Lower lobe of right lung (tissue), 2 donors: Measurements from ENCODE around the gene THSD4. TPM values are rescaled to one million over a fixed set of nuclear protein-coding genes. Genes with fewer than 3 reads are reported as not detected.

Experiments
- ATAC-seq, 2 donors: fragments of 200-7000 bp; cut with Tn5 transposase; one replicate each; pipeline ENCODE4 v1.9.1; 2020 to 2022; ENCODE audit warnings: mild to moderate bottlenecking in 2 of 2, moderate library complexity in 2 of 2
- DNase-seq: peaks from one replicate; pipeline ENCODE4 v3.0.0-alpha.2; 2020
- H3K27ac ChIP-seq: fragments of 200-600 bp; one replicate; pipeline ENCODE4 v1.8.0; 2022
- H3K27me3 ChIP-seq: fragments of 200-600 bp; one replicate; pipeline ENCODE4 v1.8.0; 2022; ENCODE audit warnings: low read depth
- H3K36me3 ChIP-seq: fragments of 200-600 bp; one replicate; pipeline ENCODE4 v1.8.0; 2022; ENCODE audit warnings: mild to moderate bottlenecking
- H3K4me1 ChIP-seq: fragments of 200-600 bp; one replicate; pipeline ENCODE4 v1.8.0; 2022
- H3K4me3 ChIP-seq: fragments of 200-600 bp; one replicate; pipeline ENCODE4 v1.8.0; 2022; ENCODE audit warnings: mild to moderate bottlenecking
- H3K9me3 ChIP-seq: fragments of 200-600 bp; one replicate; pipeline ENCODE4 v1.8.0; 2022
- intact Hi-C: fragments of 100-400 bp; cut with DNase I; formaldehyde crosslinking; loops from one replicate; pipeline ENCODE4 v1.11.0; 2022
- total RNA-seq: library from RNA; stranded (reverse); fragmentation: NEBNext Ultra II Directional; extraction: Animal tissue kit (Norgen Biotek cat#: 25700); gene quantifications from one replicate; pipeline ENCODE4 v1.2.1, GENCODE V29; 2021
- TF ChIP-seq, protein P1 (sequence below): fragments of 200-600 bp; IDR thresholded peaks from one replicate; pipeline ENCODE4 v1.8.0; 2022; ENCODE audit warnings: antibody characterized with exemption, mild to moderate bottlenecking
- donor health status: DM: no; HTN: yes; CAD: no; lungs with severe emphysema.

Gene THSD4
- total RNA-seq, 1 donor from 2014 or later, result 18.2 TPM

DNA sequence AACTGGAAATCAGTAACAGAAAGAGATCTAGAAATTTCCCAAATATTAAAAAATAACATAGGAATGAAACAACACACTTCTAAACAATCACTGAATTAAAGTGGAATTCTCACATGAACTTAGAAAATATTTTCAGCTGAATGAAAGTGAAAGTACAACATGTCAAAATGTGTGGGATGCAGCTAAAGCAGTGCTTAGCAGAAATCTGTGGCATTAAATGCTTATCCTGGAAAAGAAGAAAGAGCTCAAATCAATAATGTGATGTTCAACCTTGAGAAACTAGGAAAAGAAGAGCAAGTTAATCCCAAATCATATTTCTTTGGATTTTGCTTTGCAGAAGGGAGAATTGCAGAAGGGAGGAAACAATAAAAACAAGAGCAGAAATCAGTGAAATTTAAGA, 596.9 kb downstream of the THSD4 start:
- intact Hi-C loops, result no loop called here
- TF ChIP-seq, protein P1, sequence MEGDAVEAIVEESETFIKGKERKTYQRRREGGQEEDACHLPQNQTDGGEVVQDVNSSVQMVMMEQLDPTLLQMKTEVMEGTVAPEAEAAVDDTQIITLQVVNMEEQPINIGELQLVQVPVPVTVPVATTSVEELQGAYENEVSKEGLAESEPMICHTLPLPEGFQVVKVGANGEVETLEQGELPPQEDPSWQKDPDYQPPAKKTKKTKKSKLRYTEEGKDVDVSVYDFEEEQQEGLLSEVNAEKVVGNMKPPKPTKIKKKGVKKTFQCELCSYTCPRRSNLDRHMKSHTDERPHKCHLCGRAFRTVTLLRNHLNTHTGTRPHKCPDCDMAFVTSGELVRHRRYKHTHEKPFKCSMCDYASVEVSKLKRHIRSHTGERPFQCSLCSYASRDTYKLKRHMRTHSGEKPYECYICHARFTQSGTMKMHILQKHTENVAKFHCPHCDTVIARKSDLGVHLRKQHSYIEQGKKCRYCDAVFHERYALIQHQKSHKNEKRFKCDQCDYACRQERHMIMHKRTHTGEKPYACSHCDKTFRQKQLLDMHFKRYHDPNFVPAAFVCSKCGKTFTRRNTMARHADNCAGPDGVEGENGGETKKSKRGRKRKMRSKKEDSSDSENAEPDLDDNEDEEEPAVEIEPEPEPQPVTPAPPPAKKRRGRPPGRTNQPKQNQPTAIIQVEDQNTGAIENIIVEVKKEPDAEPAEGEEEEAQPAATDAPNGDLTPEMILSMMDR, result no peak

DNA sequence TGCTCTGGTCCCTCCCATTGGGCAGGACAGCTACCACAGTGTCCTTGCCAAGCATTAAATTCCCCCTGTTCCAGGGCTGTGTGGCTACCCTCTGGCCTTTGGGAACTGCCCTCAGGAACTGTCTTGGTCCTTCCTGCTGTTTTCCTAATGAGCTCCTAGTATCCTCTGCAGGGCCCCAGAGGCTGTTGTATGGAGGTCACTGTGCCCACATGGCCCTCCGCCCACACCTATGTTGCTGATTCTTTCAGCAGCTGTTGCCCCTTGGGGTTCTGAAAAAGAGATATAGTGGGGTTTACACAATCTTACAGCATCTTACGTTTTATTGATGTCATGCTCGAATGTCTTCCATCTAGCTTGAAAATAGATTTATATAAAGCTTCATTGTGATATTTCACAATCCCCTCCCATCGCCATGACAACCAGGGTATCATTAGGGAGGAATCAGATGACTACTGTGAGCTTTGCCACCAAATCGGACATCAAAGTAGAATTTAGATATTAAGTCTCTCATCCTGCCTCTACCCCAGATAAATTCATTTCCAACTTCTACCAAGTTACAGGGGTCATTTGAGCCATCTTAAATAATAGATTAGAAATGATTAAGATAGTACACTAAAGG, 598.0 kb downstream of the THSD4 start:
- no peak overlapping the region for H3K27ac ChIP-seq
- ATAC-seq (no peak), DNase-seq (no peak)
- H3K4me3 ChIP-seq, result no peak overlapping the region
- H3K36me3 ChIP-seq, result no peaks in the 10 kb centered on the region
- intact Hi-C loops, result no loop called here
- H3K27me3 ChIP-seq, result no peaks in the 10 kb centered on the region
- peaks cover 7% of the 10 kb centered on the region for H3K4me1 ChIP-seq
- H3K9me3 ChIP-seq, result no peaks in the 10 kb centered on the region
- TF ChIP-seq, protein P1, result no peak

More for the DNA sequence above, 596.9 kb downstream of the THSD4 start:
- Histone ChIP-seq H3K4me1 (peaks cover 11% of the 10 kb centered on the region), H3K4me3 (no peak overlapping the region), H3K27me3 (no peaks in the 10 kb centered on the region), H3K9me3 (no peaks in the 10 kb centered on the region), H3K36me3 (no peaks in the 10 kb centered on the region), H3K27ac (no peak overlapping the region)
- no peak for ATAC-seq
- no peak for DNase-seq

DNA sequence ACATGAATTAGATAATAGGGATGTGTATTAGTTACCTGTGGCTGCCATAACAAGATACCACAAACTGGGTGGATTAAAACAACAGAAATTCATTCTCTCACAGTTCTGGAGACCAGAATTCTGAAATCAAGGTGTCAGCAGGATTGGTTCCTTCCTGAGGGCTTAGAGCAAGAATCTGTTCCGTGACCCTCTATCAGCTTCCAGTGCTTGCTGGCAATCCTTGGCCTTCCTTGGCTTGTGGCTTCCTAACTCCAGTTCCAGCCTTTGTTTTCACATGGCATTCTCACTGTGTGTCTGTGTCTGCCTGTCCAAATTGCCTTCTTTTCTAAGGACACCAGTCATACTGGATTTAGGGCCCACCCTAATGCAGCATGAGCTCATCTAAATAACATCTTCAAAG, 600.6 kb downstream of the THSD4 start:
- Histone ChIP-seq H3K27ac (no peak overlapping the region), H3K9me3 (no peaks in the 10 kb centered on the region), H3K27me3 (no peaks in the 10 kb centered on the region), H3K36me3 (no peaks in the 10 kb centered on the region), H3K4me1 (peaks cover 4% of the 10 kb centered on the region), H3K4me3 (no peak overlapping the region)
- intact Hi-C loops, result no loop called here
- no peak for ATAC-seq
- TF ChIP-seq, protein P1, result no peak
- no peak for DNase-seq

DNA sequence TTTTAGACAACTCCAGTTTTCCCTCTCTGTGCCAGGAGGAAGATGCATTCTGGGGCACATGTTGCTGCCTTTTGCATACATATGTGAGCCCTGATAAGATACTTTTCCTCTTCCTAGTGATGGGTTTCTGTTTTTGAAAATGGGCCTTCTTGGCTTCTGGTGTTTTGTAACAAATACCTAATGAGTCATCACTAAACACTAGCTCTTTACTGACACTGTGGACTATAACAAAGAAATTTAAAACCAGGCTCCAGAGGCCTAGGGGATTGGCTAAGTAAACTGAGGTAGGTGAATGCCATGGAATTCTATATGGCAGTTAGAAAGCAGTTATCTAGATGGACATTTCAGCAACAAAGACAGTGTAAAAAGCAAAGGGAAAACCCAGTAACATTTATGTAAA, 601.7 kb downstream of the THSD4 start:
- peaks cover 4% of the 10 kb centered on the region for H3K4me1 ChIP-seq
- DNase-seq (no peak), ATAC-seq (no peak)
- no peak overlapping the region for H3K4me3 ChIP-seq
- TF ChIP-seq, protein P1, result no peak
- intact Hi-C loops, result no loop called here
- no peaks in the 10 kb centered on the region for H3K27me3 ChIP-seq
- H3K36me3 ChIP-seq, result no peaks in the 10 kb centered on the region
- H3K9me3 ChIP-seq, result no peaks in the 10 kb centered on the region
- no peak overlapping the region for H3K27ac ChIP-seq

DNA sequence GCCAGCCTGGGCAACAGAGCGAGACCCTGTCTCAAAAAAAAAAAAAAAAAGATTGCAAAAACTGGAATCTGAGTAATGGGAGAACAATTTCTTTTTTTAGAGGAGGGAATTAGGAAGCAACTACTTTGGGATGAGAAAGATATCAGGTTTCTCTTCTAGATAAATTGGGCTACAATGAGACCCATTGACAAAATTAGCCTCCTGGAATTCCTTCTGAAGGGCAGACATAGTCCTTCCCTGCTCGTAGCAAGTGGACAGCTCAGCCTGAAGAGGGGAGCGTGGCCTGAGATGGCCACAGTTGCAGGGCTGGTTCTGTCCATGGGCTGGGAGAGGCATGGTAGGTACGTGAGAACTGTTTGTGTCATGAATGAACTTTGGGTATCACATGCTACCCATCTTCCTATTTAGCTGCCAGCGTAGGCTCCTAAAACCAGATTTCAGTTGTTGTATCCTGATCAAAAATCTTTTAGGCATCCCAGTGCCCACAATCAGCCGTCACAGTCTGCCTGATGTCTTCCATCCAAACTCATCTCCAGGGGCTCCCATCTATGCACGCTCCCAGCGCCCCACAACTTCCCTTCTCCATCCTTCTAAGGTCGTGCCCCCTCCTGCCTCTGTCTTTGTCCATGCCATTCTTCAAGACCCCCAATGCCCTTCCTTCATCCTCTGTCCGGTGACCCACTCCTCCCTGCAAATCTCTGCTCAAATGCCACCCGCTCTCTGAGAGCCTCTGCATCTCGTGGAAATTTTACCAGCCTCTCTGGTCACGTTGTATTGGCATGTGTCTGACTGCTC, 603.0 kb downstream of the THSD4 start:
- ATAC-seq (no peak), DNase-seq (no peak)
- H3K27ac ChIP-seq, result no peak overlapping the region
- H3K4me1 ChIP-seq, result peaks cover 1% of the 10 kb centered on the region
- H3K36me3 ChIP-seq, result no peaks in the 10 kb centered on the region
- intact Hi-C loops, result no loop called here
- no peak overlapping the region for H3K4me3 ChIP-seq
- H3K9me3 ChIP-seq, result no peaks in the 10 kb centered on the region
- TF ChIP-seq, protein P1, result no peak
- H3K27me3 ChIP-seq, result no peaks in the 10 kb centered on the region
